HG03159 (cell line): ENCODE measurements around the gene MRPL27.
"Not testable (repeated sequence)": the region's sequence is repeated elsewhere in the genome, so short reads cannot be mapped to it uniquely, and the experiment has no call there.

Experiments
- ATAC-seq: cut with Tn5 transposase; IDR thresholded peaks from one replicate; pipeline ENCODE4 v1.9.1; 2021; ENCODE audit warnings: mild to moderate bottlenecking, moderate library complexity; ENCODE audit not compliant: unreplicated experiment

MRPL27 gene

DNA sequence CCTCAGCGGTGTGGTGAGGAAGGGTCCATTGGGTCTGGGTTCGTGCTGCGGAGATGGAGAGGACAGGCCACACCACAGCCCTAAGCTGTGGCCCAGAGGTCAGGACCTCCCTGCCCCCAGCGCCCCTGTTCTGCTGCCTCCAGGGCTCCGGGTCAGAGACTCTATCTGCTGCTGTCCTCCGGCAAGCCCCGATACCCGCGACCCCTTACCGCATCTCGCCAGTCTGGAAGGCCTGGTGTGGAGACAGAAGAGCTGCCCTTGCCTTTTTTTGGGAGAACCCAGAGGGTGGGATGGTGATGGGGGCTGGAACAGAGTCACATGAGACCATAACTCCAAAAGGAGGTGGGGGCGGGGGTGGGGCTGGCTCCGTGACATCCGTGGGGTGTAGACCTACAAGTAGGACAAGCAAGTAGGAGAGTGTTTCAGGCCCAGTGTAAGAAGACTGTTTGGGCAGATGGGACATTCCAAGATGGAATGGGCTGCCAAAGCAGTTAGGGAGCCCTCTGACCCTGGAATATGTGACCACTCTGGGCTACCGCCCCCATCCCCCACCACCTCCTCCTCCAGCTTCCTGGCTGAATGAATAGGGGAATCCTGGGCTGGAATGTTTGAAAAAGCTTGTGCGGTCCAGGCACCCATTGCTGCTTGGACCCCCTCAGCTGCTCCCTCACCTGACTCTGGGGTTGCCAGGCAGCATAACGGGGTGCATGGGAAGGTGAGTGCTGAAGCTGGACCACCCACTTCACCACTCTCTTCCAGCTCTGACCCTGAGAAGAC lies 25.7 kb downstream of the MRPL27 start:
- ATAC-seq = no peak

DNA sequence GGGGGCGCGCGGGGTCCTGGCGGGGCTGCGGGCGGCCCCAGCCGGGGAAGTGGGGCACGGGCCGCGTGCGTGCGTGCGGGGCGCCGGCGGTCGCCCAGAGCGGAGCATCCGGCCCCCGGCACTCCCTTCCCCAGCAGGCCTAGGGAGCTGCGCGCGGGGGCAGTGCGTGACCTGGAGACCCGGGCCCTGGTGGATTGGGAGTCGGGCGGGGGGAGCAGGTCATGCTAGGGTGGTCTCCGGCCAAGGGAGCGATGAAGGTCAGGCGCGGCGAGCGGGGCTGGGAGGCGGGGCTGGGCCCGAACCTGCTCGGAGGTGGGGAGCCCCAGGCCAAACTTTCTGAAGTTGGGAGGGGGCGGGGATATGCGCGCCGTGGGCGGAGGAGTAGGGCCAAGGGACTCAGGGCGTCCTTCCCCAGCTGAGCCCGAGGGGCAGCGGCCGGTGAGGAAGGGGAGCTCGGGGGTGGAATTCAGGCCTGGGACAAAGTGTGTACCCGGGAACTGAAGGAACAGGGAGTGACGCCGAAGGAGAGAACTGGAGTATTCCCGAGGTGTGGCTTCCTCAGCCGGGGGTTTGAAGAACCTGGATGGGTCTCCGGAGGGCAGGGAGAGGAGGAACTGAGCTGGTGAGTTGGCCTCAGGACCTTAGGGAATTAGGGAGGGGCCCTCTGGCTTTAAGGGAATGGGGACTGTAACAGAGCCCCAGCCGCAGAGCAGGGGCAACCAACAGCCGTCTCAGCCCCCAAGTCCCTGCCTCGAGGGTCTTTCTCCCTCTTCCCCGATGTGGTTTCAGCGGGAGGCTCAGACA lies 26.5 kb downstream of the MRPL27 start:
- peak; percentile 65 for ATAC-seq

- ATAC-seq = peak; percentile 79
Measured at GRCh38 chr17:50345432-50346312, 27.3 kb downstream of the MRPL27 start, which contains the start of gene XYLT2. TSS of gene XYLT2 (plus strand) at chr17:50346126. CDS start at chr17:50346141, 15 bp downstream.

DNA sequence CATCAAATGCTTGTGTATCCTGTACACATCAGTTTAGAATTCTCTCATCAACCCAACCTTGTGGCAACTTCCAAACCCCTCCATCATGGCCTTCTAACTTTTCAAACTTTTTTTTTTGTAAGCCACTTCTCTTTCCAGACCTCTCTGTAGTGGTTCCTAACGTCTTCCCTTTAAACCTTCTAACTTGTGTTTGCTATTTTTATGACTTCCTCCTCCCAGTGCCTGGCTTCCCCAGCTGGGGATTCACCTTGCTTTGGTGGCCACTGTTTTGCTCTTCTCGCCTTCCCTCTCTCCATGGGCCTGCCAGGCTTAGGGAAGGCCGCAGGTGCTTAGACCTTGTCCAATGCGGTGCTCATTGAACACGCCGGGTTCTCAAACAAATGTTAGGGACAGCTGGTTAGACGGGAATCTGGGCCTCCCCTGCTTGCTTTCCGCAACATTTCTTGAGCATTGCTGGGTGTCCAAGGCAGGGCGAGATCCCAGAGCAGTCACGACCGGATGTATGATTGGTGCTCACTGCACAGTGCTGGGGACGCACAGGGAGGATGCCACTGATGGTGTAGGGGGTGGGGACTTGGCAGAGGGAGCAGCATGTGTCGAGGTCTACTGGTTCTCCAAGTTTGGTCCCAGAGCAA lies 28.1 kb downstream of the MRPL27 start:
- ATAC-seq = no peak

GRCh38 chr17:50339381-50339780 lies 33.6 kb downstream of the MRPL27 start:
- ATAC-seq = no peak

DNA sequence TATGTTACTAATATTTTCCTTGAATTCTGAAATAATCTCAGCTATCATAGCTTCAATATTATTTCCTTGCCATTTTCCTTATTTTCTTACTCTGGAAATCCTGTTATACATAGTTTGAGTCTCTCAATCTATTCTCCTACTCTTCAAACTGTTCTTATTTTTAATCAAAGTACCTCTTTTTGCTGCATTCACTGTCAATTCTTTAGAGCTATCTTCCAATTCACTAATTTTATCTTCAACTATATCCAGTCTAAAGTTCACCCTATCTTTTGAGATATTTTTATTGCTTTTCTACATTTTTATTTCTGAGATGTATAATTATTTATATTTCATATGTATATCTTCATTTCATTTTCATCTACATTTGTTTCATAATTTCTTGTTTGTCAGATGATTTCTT lies 34.3 kb downstream of the MRPL27 start:
- ATAC-seq = no peak

- no peak for ATAC-seq
Measured at GRCh38 chr17:50337956-50338355, 35.0 kb downstream of the MRPL27 start.

DNA sequence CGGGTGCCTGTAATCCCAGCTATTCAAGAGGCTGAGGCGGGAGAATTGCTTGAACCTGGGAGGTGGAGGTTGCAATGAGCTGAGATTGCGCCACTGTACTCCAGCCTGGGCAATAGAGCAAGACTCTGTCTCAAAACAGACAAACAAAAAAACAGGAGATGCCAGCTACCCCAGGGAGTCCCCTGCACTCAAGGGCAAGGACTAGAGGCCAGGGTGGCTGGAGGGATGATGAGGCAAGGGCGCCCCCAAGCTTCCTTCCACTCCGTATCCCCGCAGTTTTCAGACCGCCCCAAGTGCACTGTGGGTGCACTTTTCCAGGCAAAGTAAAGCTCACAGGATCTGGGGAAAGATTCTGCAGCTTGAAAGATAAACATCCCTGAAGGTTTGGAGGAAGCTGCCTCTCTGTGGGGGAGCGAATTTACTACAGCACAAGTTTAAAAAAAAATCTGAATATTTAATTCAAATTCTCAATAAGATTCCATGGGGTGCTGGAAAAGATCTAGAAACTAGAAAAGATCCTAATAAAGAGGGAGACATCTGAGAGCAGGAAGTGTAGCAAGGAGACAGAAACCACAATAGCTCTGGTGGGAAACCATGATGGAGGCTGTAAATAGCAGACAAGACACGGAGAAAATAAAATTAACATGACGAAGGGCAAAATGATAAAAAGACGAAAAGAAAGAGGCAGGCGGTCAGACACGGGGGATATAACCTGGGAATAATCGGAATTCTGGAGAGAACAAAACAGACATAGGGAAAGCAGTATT lies 39.5 kb downstream of the MRPL27 start:
- not testable (repeated sequence) for ATAC-seq

DNA sequence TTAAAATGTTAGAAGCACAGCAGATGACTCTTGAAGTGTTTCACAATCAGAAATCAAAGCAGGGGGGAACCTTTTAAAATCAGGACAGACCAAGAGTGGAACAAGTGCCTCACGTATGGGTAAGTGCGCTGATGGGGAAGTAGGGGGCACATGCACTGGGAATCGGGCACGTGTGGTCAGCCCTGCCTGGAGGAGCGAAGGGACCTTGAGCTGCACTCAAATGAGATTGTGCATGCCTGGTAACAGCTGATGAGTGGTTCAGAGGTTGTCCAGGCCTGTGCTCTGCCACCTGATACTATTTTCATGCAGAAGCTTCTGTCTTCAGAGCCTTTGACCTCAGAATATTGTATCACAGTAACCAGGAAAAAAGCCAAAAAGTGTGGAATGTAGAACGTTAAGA lies 40.8 kb downstream of the MRPL27 start:
- ATAC-seq = no peak

GRCh38 chr17:50331085-50331791 lies 41.7 kb downstream of the MRPL27 start:
- no peak for ATAC-seq

DNA sequence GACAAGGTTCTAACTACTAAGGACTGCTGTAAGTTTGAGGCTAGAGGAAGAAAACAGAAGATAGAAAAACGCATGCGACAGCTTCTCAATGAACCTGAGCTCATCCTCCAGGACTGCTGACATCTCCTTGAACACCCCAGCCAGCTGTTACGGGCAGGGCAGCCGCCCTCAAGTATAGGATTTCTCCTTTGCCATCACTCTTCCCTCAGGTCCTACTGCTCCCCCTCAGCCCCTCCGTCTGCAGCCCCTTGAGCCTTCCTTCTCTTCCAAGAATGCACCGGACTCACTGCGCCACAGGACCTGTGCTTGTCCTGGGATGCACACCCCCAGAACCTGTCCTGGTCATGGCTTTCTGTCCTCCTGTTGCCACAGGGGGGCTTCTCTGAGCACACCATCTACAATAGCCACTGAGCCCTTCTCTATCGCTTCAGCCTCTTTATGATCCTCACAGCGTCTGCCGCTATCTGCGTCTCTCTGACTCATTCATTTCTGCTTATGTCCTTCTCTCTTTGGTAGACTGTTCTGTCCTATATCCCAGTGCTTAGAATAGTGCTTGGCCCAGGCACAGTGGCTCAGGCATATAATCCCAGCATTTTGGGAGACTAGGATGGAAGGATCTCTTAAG lies 42.7 kb downstream of the MRPL27 start:
- no peak for ATAC-seq

GRCh38 chr17:50329716-50330115 lies 43.3 kb downstream of the MRPL27 start:
- ATAC-seq = no peak

DNA sequence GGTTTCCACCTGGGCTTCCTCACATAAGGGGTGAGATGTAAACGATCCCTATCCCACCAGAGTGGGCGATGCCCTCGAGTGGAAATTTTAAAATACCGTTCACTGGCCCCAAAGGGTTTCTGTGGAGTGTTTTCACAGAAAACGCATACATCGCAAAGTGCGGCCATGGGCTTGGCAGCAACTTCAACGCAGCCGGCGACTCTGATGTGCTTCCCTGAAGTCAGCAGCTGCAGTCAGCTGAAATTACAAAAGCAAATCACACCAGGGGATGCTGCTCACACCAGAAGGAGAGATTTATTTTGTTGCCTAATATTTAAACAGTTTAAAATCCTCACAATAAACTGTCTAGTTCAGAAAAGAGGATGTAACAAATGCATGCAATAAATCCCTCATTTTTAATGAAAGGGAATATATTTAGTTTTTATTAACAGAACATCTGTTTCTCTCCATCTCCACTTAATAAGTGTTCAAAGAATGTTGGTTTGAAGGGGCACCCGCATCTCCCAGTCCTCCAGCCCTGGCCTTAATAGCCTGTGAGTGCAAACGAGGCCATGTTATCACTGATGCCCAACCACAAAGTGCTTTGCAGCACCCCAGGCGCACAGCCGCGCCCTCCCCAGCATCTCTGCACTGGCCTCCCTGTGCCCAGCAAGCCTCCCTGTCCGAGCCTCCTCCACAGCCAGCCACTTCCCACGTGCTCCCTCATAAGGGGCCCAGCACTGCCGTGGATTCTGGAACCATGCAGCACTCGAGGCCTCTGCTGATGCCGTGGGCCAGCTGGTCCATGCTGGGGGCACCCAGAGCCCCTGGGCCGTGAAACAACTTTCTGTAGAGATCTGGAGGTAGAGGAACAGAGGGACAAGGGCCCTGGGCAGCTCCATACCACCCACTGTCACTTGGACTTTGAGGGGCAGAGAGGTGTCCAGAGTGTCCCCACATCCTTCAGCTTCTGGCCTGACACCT lies 44.3 kb downstream of the MRPL27 start:
- ATAC-seq = no peak

DNA sequence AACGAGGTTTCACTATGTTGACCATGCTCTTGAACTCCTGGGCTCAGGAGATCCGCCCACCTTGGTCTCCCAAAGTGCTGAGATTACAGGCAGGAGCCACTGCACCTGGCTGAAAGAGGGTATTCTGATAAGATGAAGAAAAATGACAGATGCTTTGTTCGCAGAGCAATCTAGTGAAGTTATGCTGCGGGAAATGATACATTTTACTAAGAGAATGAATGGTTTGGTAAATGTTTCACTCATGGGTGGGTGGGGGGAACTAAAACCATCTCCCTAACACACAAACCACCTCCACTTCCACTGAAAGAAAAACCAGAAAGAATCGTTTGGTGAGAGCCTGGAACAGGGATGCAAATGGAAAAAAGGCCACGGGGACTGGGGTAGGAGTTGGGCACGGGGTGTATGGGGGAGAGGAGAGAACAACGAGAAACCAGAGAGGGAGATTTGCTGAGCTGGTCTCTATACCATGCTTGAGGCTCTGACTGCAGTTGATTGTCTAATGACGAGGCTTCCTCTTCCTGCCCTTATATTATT lies 46.1 kb downstream of the MRPL27 start:
- no peak for ATAC-seq

DNA sequence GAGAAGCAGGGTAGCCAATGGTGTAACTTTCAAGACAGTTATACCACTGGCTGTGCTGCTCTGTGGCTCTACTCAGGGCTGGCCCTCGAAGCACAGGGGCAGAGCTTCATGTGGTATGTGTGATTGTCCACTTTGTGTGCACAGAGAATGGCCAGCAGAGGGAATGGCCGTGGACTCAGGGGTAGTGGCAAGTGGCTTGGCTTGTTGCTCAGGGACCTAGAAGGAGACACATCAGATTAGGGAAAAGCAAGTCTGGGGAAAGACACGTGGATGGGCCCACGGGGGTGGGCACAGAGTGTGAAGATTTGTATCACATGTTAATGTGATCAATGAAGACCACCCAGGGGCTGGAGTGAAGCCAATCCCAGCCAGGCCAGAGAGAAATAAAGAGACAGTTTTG lies 47.1 kb downstream of the MRPL27 start:
- ATAC-seq = no peak

DNA sequence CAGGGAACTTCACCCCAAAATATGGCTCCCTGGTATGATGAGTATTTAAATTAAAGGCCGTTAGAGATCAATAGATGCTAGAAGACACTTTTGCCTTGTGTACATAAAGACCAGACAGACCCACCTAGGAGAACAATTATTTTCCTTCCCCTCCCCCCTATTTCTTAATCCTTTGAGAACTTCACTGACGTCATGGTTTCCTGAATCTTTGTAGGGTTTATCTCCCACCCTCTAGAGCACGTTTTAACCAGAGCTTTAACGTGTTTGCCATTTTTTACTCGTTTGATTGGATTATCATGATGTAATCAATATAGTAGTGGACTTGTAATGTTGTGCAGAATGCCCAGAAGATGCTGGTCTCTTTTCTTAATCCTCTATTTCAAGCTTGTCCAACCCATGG lies 49.9 kb downstream of the MRPL27 start:
- ATAC-seq = no peak

DNA sequence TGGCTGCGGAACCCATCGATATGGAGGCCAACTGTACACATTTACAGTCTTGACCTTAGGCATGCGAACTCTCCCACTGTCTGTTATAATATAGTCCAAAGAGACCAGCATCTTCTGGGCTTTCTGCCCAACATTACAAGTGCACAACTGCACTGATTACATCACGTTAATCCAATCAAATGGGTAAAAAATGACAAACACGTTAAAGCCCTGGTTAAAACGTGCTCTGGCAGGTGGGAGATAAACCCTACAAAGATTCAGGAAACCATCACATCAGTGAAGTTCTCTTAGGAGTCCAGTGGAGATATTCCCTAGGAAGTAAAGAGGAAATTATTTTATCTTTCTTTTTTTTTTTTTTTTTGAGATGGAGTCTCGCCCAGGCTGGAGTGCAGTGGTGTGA lies 50.7 kb downstream of the MRPL27 start:
- no peak for ATAC-seq
